A549 (cell line): Measurements from ENCODE around the gene DDIT3.

Experiments
- CEBPB ChIP-seq, 2 experiments: fragments of >200 bp in 1 of 2; sonication (Bioruptor Twin) in 1 of 2; formaldehyde crosslinking in 1 of 2; IDR thresholded peaks; 2 replicates each; pipeline ENCODE4 v1.6.1; 2012 to 2016
- CTCF ChIP-seq: fragments of >200 bp; sonication (Bioruptor Twin); formaldehyde crosslinking; IDR thresholded peaks from 3 replicates; pipeline ENCODE4 v1.5.1; 2016
- HMGXB4 ChIP-seq: fragments of 250-450 bp; sonication (Bioruptor Pico); IDR thresholded peaks from 2 replicates; pipeline ENCODE4 v1.5.0; 2021; ENCODE audit warnings: mild to moderate bottlenecking, moderate library complexity, borderline replicate concordance
- JUNB ChIP-seq: fragments of >200 bp; sonication (Bioruptor Twin); formaldehyde crosslinking; IDR thresholded peaks from 2 replicates; pipeline ENCODE4 v1.6.1; 2016
- MAFK ChIP-seq: fragments of 450-650 bp; IDR thresholded peaks from 2 replicates; pipeline ENCODE4 v1.6.1; 2014; ENCODE audit not compliant: partially characterized antibody
- MAX ChIP-seq: IDR thresholded peaks from 2 replicates; pipeline ENCODE4 v1.6.1; 2012
- MAZ ChIP-seq: fragments of 150-350 bp; IDR thresholded peaks from 2 replicates; pipeline ENCODE4 v1.6.1; 2014; ENCODE audit warnings: antibody characterized with exemption, low read depth, low read length, borderline replicate concordance
- PBX3 ChIP-seq: IDR thresholded peaks from 2 replicates; pipeline ENCODE4 v1.6.1; 2012
- POLR2A ChIP-seq: IDR thresholded peaks from 2 replicates; pipeline ENCODE4 v1.6.1; 2012; ENCODE audit warnings: mild to moderate bottlenecking, low read length
- RAD21 ChIP-seq, 2 experiments: fragments of >200 bp in 1 of 2; sonication (Bioruptor Twin) in 1 of 2; formaldehyde crosslinking in 1 of 2; IDR thresholded peaks in 1 of 2; conservative IDR thresholded peaks in 1 of 2; 2 replicates in 1 of 2; 3 replicates in 1 of 2; pipeline ENCODE4 v1.6.1; 2012 to 2018; ENCODE audit warnings: inconsistent platforms in 1 of 2
- RCOR1 ChIP-seq: fragments of 150-350 bp; IDR thresholded peaks from 2 replicates; pipeline ENCODE4 v1.6.1; 2014; ENCODE audit warnings: antibody characterized with exemption, low read length, low read depth
- REST ChIP-seq: fragments of 200-600 bp; sonication (generic); IDR thresholded peaks from 2 replicates; pipeline ENCODE4 v1.6.1; 2016; ENCODE audit warnings: antibody characterized with exemption, mild to moderate bottlenecking, moderate library complexity
- TP53 ChIP-seq: fragments of 250-450 bp; sonication (Bioruptor Pico); IDR thresholded peaks from 2 replicates; pipeline ENCODE4 v1.5.0; 2021; ENCODE audit warnings: mild to moderate bottlenecking, moderate library complexity
- ZNF302 ChIP-seq: fragments of 250-450 bp; sonication (Bioruptor Pico); IDR thresholded peaks from 2 replicates; pipeline ENCODE4 v1.9.0; 2021; ENCODE audit warnings: inconsistent platforms, mild to moderate bottlenecking, moderate library complexity

GRCh38 chr12:57515934-57516541, 4.3 kb downstream of the DDIT3 start:
- TF ChIP-seq CTCF (no peak), REST (no peak), POLR2A (no peak), RAD21 (conservative IDR thresholded peaks at IDR 0.05 in 1 of 2, IDR thresholded peaks at IDR 0.05 in 1 of 2) (no peak), ZNF302 (CRISPR knock-in tag) (no peak), MAFK (no peak), JUNB (no peak), RCOR1 (no peak), HMGXB4 (CRISPR knock-in tag) (no peak), TP53 (CRISPR knock-in tag) (no peak), CEBPB (IDR thresholded peaks at IDR 0.05) (no peak), PBX3 (no peak), MAZ (no peak), MAX (no peak)
